H9 (cell line): ENCODE results near the gene ETNPPL. TPM values are rescaled to one million over a fixed set of nuclear protein-coding genes. Genes with fewer than 3 reads are reported as not detected.

ENCODE experiments used
- DNase-seq: peaks from one replicate; pipeline ENCODE4 v3.0.0-alpha.2; 2017
- H2AFZ ChIP-seq: one replicate; pipeline ENCODE4 v1.6.1; 2013; ENCODE audit warnings: mild to moderate bottlenecking, low read length, control low read depth, moderate library complexity
- H2AK5ac ChIP-seq: 2 replicates; pipeline ENCODE4 v1.6.1; 2013; ENCODE audit warnings: low read length, control low read depth, mixed read lengths; ENCODE audit not compliant: insufficient read length
- H2BK120ac ChIP-seq: one replicate; pipeline ENCODE4 v1.6.1; 2013; ENCODE audit warnings: low read depth, mild to moderate bottlenecking, low read length, control low read depth, inconsistent platforms; ENCODE audit not compliant: poor library complexity, severe bottlenecking
- H2BK12ac ChIP-seq: 2 replicates; pipeline ENCODE4 v1.6.1; 2013; ENCODE audit warnings: low read length, control low read depth, mixed read lengths, low read depth; ENCODE audit not compliant: insufficient read length
- H2BK15ac ChIP-seq: 2 replicates; pipeline ENCODE4 v1.6.1; 2013; ENCODE audit warnings: low read depth, low read length, control low read depth
- H2BK20ac ChIP-seq: one replicate; pipeline ENCODE4 v1.6.1; 2013; ENCODE audit warnings: low read depth, mild to moderate bottlenecking, low read length, control low read depth, inconsistent platforms; ENCODE audit not compliant: poor library complexity, severe bottlenecking
- H2BK5ac ChIP-seq: 2 replicates; pipeline ENCODE4 v1.6.1; 2013; ENCODE audit warnings: low read length, control low read depth, mixed read lengths; ENCODE audit not compliant: insufficient read length
- H3K14ac ChIP-seq: 2 replicates; pipeline ENCODE4 v1.6.1; 2013; ENCODE audit warnings: low read length, control low read depth; ENCODE audit not compliant: insufficient read depth
- H3K18ac ChIP-seq: 2 replicates; pipeline ENCODE4 v1.6.1; 2013; ENCODE audit warnings: low read depth, mild to moderate bottlenecking, mixed read lengths, low read length, control low read depth; ENCODE audit not compliant: insufficient read length
- H3K23ac ChIP-seq: 2 replicates; pipeline ENCODE4 v1.6.1; 2013; ENCODE audit warnings: low read length, control low read depth, mixed read lengths, low read depth; ENCODE audit not compliant: insufficient read length
- H3K23me2 ChIP-seq: 2 replicates; pipeline ENCODE4 v1.6.1; 2013; ENCODE audit warnings: low read depth, mild to moderate bottlenecking, mixed read lengths, low read length, control low read depth; ENCODE audit not compliant: insufficient read length, poor library complexity, severe bottlenecking
- H3K27ac ChIP-seq: 2 replicates; pipeline ENCODE4 v1.5.1; 2013; ENCODE audit warnings: low read length, control low read depth, mixed read lengths, low read depth; ENCODE audit not compliant: insufficient read length
- H3K27me3 ChIP-seq: 2 replicates; pipeline ENCODE4 v1.6.1; 2013; ENCODE audit warnings: low read length, control low read depth, inconsistent platforms; ENCODE audit not compliant: insufficient read depth
- H3K4ac ChIP-seq: 2 replicates; pipeline ENCODE4 v1.6.1; 2013; ENCODE audit warnings: low read depth, mild to moderate bottlenecking, control low read depth, inconsistent platforms, low read length, moderate library complexity
- H3K4me1 ChIP-seq: 2 replicates; pipeline ENCODE4 v1.6.1; 2013; ENCODE audit warnings: low read length, control low read depth, inconsistent platforms; ENCODE audit not compliant: insufficient read depth
- H3K4me2 ChIP-seq: 2 replicates; pipeline ENCODE4 v1.6.1; 2013; ENCODE audit warnings: low read length, control low read depth, mixed read lengths; ENCODE audit not compliant: insufficient read length, insufficient read depth
- H3K56ac ChIP-seq: 2 replicates; pipeline ENCODE4 v1.6.1; 2013; ENCODE audit warnings: low read depth, mild to moderate bottlenecking, mixed read lengths, low read length, control low read depth; ENCODE audit not compliant: insufficient read length
- H3K79me1 ChIP-seq: 2 replicates; pipeline ENCODE4 v1.6.1; 2013; ENCODE audit warnings: low read depth, mild to moderate bottlenecking, moderate library complexity, low read length, control low read depth, inconsistent platforms; ENCODE audit not compliant: insufficient read depth, poor library complexity, severe bottlenecking
- H3K79me2 ChIP-seq: 2 replicates; pipeline ENCODE4 v1.6.1; 2013; ENCODE audit warnings: low read length, control low read depth, inconsistent platforms; ENCODE audit not compliant: insufficient read depth
- H3K9ac ChIP-seq: 2 replicates; pipeline ENCODE4 v1.6.1; 2013; ENCODE audit warnings: low read length, control low read depth, mixed read lengths; ENCODE audit not compliant: insufficient read length; ENCODE audit errors: extremely low read depth
- H3K9me3 ChIP-seq: one replicate; pipeline ENCODE4 v1.6.1; 2013; ENCODE audit warnings: low read depth, low read length, inconsistent platforms; ENCODE audit not compliant: control insufficient read depth
- H3T11ph ChIP-seq: one replicate; pipeline ENCODE4 v1.6.1; 2013; ENCODE audit warnings: mild to moderate bottlenecking, low read length, control low read depth, inconsistent platforms
- H4K20me1 ChIP-seq: one replicate; pipeline ENCODE4 v1.6.1; 2013; ENCODE audit not compliant: control insufficient read depth, insufficient read length, insufficient read depth
- H4K5ac ChIP-seq: 2 replicates; pipeline ENCODE4 v1.6.1; 2013; ENCODE audit warnings: low read depth, mild to moderate bottlenecking, mixed read lengths, low read length, control low read depth; ENCODE audit not compliant: insufficient read length
- H4K8ac ChIP-seq: replicated peaks from 2 replicates; pipeline ENCODE4 v1.6.1; 2013; ENCODE audit warnings: low read length, control low read depth, mixed read lengths, low read depth; ENCODE audit not compliant: insufficient read length
- H4K91ac ChIP-seq: 2 replicates; pipeline ENCODE4 v1.6.1; 2013; ENCODE audit warnings: low read depth, mild to moderate bottlenecking, moderate library complexity, mixed read lengths, low read length, control low read depth; ENCODE audit not compliant: insufficient read length
- H3K27ac Mint-ChIP-seq, 3 experiments: 2 replicates in 2 of 3; 3 replicates in 1 of 3; pipeline ENCODE4 v1.8.0; 2020 to 2021; ENCODE audit warnings: mixed read lengths in 3 of 3, mild to moderate bottlenecking in 1 of 3, moderate library complexity in 1 of 3
- H3K27me3 Mint-ChIP-seq: 2 replicates; pipeline ENCODE4 v1.8.0; 2021; ENCODE audit warnings: low read depth, mild to moderate bottlenecking, moderate library complexity, mixed read lengths
- H3K36me3 Mint-ChIP-seq, 3 experiments: 2 replicates in 2 of 3; 3 replicates in 1 of 3; pipeline ENCODE4 v1.8.0; 2020 to 2021; ENCODE audit warnings: low read depth in 3 of 3, mixed read lengths in 3 of 3; ENCODE audit not compliant: insufficient read depth in 1 of 3
- H3K4me1 Mint-ChIP-seq, 2 experiments: 2 replicates each; pipeline ENCODE4 v1.8.0; 2020; ENCODE audit warnings: mixed read lengths in 2 of 2
- H3K4me3 Mint-ChIP-seq, 2 experiments: 2 replicates in 1 of 2; 3 replicates in 1 of 2; pipeline ENCODE4 v1.8.0; 2020 to 2021; ENCODE audit warnings: mild to moderate bottlenecking in 2 of 2, mixed read lengths in 2 of 2, moderate library complexity in 1 of 2
- H3K9me3 Mint-ChIP-seq, 2 experiments: 2 replicates in 1 of 2; 3 replicates in 1 of 2; pipeline ENCODE4 v1.8.0; 2020; ENCODE audit warnings: mild to moderate bottlenecking in 2 of 2, mixed read lengths in 2 of 2, moderate library complexity in 1 of 2
- WGBS: extraction: QIAGEN DNeasy Blood & Tissue Kit; methylation state at CpG from one replicate; pipeline ENCODE4 v1.1.7; 2013; ENCODE audit warnings: missing lambda C conversion rate, low lambda C conversion rate, mixed read lengths; ENCODE audit not compliant: insufficient read length; ENCODE audit errors: extremely low coverage; 5-methylcytosine and 5-hydroxymethylcytosine counted together
- total RNA-seq: library from RNA; stranded (reverse); gene quantifications from 2 replicates; pipeline ENCODE4 v1.2.1, GENCODE V29; 2021
- TF ChIP-seq, protein P1 (sequence below): fragments of 200-600 bp; sonication (generic); conservative IDR thresholded peaks from 3 replicates; pipeline ENCODE4 v1.8.0; 2021; ENCODE audit warnings: antibody characterized with exemption, mild to moderate bottlenecking

ETNPPL gene
- total RNA-seq, 1 experiment from 2014 or later = 1.3 TPM

DNA sequence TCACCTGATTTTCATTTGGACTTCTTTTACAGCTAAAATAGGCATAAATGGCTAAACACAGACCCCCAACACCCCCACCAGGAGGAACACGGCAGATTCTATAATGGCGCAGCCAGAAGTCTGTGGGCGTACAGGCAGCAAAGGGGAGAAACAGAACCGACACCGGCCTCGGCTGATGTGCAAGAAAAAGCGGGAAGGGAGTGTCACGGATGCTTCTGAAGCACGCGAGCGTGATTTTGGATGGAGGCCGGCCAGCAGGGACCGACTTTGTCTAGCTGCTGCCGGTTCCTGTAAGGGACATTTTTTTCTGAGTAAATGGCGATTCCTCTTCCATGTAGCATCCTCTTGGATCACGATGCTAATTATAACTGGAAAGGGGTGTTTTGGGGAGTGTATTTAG lies 24.9 kb upstream of the ETNPPL start:
- Mint-ChIP-seq H3K4me3 (no peak overlapping the region), H3K27me3 (no peaks in the 10 kb centered on the region; the same call in 1 of the 2 replicates), H3K27ac (no peak overlapping the region; a peak in 1 of 7 replicates), H3K9me3 (no peaks in the 10 kb centered on the region), H3K36me3 (no peaks in the 10 kb centered on the region), H3K4me1 (no peaks in the 10 kb centered on the region)
- Histone ChIP-seq H2AFZ (no peak overlapping the region), H3K56ac (no peak overlapping the region), H3K79me2 (no peaks in the 10 kb centered on the region), H2BK15ac (no peak overlapping the region), H4K5ac (no peak overlapping the region), H3K18ac (no peak overlapping the region), H3T11ph (no peak overlapping the region), H3K4me2 (no peak overlapping the region), H2BK120ac (no peak overlapping the region), H3K14ac (no peak overlapping the region), H2BK5ac (no peak overlapping the region), H3K4ac (no peak overlapping the region), H3K27ac (no peak overlapping the region), H3K23ac (no peak overlapping the region), H3K4me1 (no peaks in the 10 kb centered on the region), H4K20me1 (peaks cover 3% of the 10 kb centered on the region), H2BK12ac (no peak overlapping the region), H3K9me3 (no peaks in the 10 kb centered on the region), H2AK5ac (no peak overlapping the region), H4K8ac (no peak overlapping the region), H3K27me3 (no peaks in the 10 kb centered on the region), H3K9ac (no peak overlapping the region), H3K79me1 (no peaks in the 10 kb centered on the region), H2BK20ac (no peak overlapping the region), H3K23me2 (no peaks in the 10 kb centered on the region), H4K91ac (no peak overlapping the region)
- TF ChIP-seq, protein P1, sequence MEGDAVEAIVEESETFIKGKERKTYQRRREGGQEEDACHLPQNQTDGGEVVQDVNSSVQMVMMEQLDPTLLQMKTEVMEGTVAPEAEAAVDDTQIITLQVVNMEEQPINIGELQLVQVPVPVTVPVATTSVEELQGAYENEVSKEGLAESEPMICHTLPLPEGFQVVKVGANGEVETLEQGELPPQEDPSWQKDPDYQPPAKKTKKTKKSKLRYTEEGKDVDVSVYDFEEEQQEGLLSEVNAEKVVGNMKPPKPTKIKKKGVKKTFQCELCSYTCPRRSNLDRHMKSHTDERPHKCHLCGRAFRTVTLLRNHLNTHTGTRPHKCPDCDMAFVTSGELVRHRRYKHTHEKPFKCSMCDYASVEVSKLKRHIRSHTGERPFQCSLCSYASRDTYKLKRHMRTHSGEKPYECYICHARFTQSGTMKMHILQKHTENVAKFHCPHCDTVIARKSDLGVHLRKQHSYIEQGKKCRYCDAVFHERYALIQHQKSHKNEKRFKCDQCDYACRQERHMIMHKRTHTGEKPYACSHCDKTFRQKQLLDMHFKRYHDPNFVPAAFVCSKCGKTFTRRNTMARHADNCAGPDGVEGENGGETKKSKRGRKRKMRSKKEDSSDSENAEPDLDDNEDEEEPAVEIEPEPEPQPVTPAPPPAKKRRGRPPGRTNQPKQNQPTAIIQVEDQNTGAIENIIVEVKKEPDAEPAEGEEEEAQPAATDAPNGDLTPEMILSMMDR = no peak
- no peak for DNase-seq
- no CpG with 5 or more reads among the region's 16 CpGs for WGBS
